Body of pancreas (tissue), 4 donors: ENCODE measurements around the gene NOXRED1. TPM values are rescaled to one million over a fixed set of nuclear protein-coding genes. Genes with fewer than 3 reads are reported as not detected.

Experiments used
- ATAC-seq: fragments of 150-250 bp; one replicate; pipeline ENCODE4 v1.9.1; 2016
- DNase-seq, 4 donors: peaks; one replicate each; pipeline ENCODE4 v3.0.0-alpha.2; 2019
- H3K27ac ChIP-seq, 4 donors: fragments of 200-600 bp; sonication (generic); 1 replicate in 3 of 4; 2 replicates in 1 of 4; pipeline versions ENCODE4 v1.5.1 to v1.6.1; 2016 to 2019; ENCODE audit warnings: mild to moderate bottlenecking in 1 of 4, mixed read lengths in 1 of 4, moderate library complexity in 1 of 4
- H3K27me3 ChIP-seq, 2 donors: fragments of 200-600 bp; sonication (generic); one replicate each; pipeline ENCODE4 v1.6.0; 2016; ENCODE audit warnings: mild to moderate bottlenecking in 1 of 2
- H3K36me3 ChIP-seq, 2 donors: fragments of 200-600 bp; sonication (generic); replicated peaks in 1 of 2; 2 replicates each; pipeline ENCODE4 v1.5.1; 2016; ENCODE audit warnings: low read depth in 2 of 2; ENCODE audit not compliant: insufficient read depth in 1 of 2
- H3K4me1 ChIP-seq: fragments of 200-600 bp; sonication (generic); one replicate; pipeline ENCODE4 v1.6.0; 2016
- H3K4me3 ChIP-seq, 2 donors: fragments of 200-600 bp; sonication (generic); 1 replicate in 1 of 2; 2 replicates in 1 of 2; pipeline ENCODE4 v1.5.1; 2016 to 2019
- H3K9me3 ChIP-seq, 3 donors: fragments of 200-600 bp; sonication (generic); 1 replicate in 2 of 3; 2 replicates in 1 of 3; pipeline ENCODE4 v1.5.1; 2016
- CTCF ChIP-seq, 7 experiments: fragments of 450-650 bp in 4 of 7; fragments of 200-600 bp in 3 of 7; sonication (generic) in 3 of 7; IDR thresholded peaks; one replicate each; pipeline ENCODE4 v1.5.1; 2016 to 2019; ENCODE audit warnings: antibody characterized with exemption in 7 of 7
- POLR2A ChIP-seq, 3 donors: fragments of 450-650 bp; IDR thresholded peaks; one replicate each; pipeline ENCODE4 v1.6.1; 2016; ENCODE audit warnings: antibody characterized with exemption in 3 of 3, mild to moderate bottlenecking in 2 of 3
- WGBS, 2 donors: methylation state at CpG; one replicate each; pipeline ENCODE4 v1.1.5; 2017; 5-methylcytosine and 5-hydroxymethylcytosine counted together
- intact Hi-C: fragments of 100-400 bp; cut with DNase I; formaldehyde crosslinking; loops from one replicate; pipeline ENCODE4 v1.15.1; 2023
- total RNA-seq, 2 donors: library from RNA; depleted of rRNA; stranded (reverse); fragments of >200 nt; gene quantifications; one replicate each; pipeline ENCODE4 v1.1.0, GENCODE V29; 2016

Gene NOXRED1
- total RNA-seq, 2 donors from 2014 or later, result 0.52 to 5.3 TPM

GRCh38 chr14:77400216-77400615 lies 23.1 kb downstream of the NOXRED1 start:
- ATAC-seq, result no peak
- Histone ChIP-seq H3K36me3 (no peaks in the 10 kb centered on the region), H3K9me3 (no peaks in the 10 kb centered on the region), H3K4me3 (no peak overlapping the region), H3K4me1 (no peaks in the 10 kb centered on the region), H3K27me3 (no peaks in the 10 kb centered on the region), H3K27ac (no peak overlapping the region)
- no peak for DNase-seq
- intact Hi-C loops, result no loop called here
- no peak for TF ChIP-seq POLR2A (IDR thresholded peaks at IDR 0.05)
- no peak for TF ChIP-seq CTCF (IDR thresholded peaks at IDR 0.05)
- 68 to 74% methylated on average over 6 of the region's 6 CpGs for WGBS, 2 donors

GRCh38 chr14:77390188-77390587 lies 33.1 kb downstream of the NOXRED1 start:
- WGBS, 2 donors, result 77 to 84% methylated on average over 4 of the region's 4 CpGs
- H3K4me3 ChIP-seq, result no peak overlapping the region
- DNase-seq (no peak), ATAC-seq (no peak)
- H3K27ac ChIP-seq, result no peak overlapping the region
- no peaks in the 10 kb centered on the region for H3K36me3 ChIP-seq
- H3K4me1 ChIP-seq, result no peaks in the 10 kb centered on the region
- no peaks in the 10 kb centered on the region for H3K9me3 ChIP-seq
- no peak for TF ChIP-seq CTCF (IDR thresholded peaks at IDR 0.05)
- no peak for TF ChIP-seq POLR2A (IDR thresholded peaks at IDR 0.05)
- no peaks in the 10 kb centered on the region for H3K27me3 ChIP-seq
- intact Hi-C loops, result no loop called here

- H3K4me3 ChIP-seq, result no peak overlapping the region
- 78 to 83% methylated on average over 6 of the region's 6 CpGs for WGBS, 2 donors
- ATAC-seq, result no peak
- TF ChIP-seq POLR2A (IDR thresholded peaks at IDR 0.05) (no peak), CTCF (IDR thresholded peaks at IDR 0.05) (no peak)
- no peak overlapping the region for H3K27ac ChIP-seq
- intact Hi-C loops, result no loop called here
- no peaks in the 10 kb centered on the region for H3K9me3 ChIP-seq
- no peaks in the 10 kb centered on the region for H3K36me3 ChIP-seq
- peaks cover 15% of the 10 kb centered on the region for H3K4me1 ChIP-seq
- no peaks in the 10 kb centered on the region for H3K27me3 ChIP-seq
- no peak for DNase-seq
Measured at GRCh38 chr14:77378701-77379100, 44.6 kb downstream of the NOXRED1 start.

DNA sequence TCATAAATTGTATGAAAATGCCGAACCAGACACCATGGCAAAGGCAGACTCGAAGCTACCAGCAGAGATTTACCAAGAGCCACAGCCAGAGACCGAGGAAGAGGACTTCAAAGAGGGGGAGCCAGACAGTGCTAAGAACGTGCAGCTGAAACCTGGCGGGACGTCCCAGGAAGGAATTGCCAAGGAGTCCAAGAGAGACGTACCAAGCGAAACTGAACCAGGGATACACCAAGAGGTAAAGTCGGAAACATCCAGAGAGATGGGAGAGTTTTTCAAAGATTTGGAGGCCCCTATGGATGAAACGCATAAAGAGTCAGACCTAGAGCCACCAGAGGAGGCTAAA lies 45.9 kb downstream of the NOXRED1 start:
- peak overlapping the region in 1 of 4 donors; percentile 93 for H3K27ac ChIP-seq

More for the DNA sequence above, 45.9 kb downstream of the NOXRED1 start:
- H3K4me3 ChIP-seq, result peak overlapping the region in 1 of 2 donors; percentile 95
- H3K9me3 ChIP-seq, result no peaks in the 10 kb centered on the region
- H3K27me3 ChIP-seq, result no peaks in the 10 kb centered on the region
- 15 to 16% methylated on average over 10 of the region's 10 CpGs for WGBS, 2 donors
- ATAC-seq, result no peak
- peaks cover 15% of the 10 kb centered on the region for H3K4me1 ChIP-seq
- no peak for TF ChIP-seq POLR2A (IDR thresholded peaks at IDR 0.05)
- no peak for TF ChIP-seq CTCF (IDR thresholded peaks at IDR 0.05)
- no peaks in the 10 kb centered on the region for H3K36me3 ChIP-seq
- intact Hi-C loops, result no loop called here
- DNase-seq, result no peak
